Stimulated activated CD4-positive, alpha-beta T cell treated with anti-CD3 and anti-CD28 coated beads, Interleukin-1b, Interleukin-23, amount 100 ng/mL, for 1 hour (primary cell): ENCODE results near the gene EFCAB8.
"Not testable (repeated sequence)": the region's sequence is repeated elsewhere in the genome, so short reads cannot be mapped to it uniquely, and the experiment has no call there.

ENCODE experiments used
- DNase-seq, 2 donors: peaks; one replicate each; pipeline ENCODE4 v3.0.0-alpha.2; 2020; ENCODE audit warnings: low read depth in 2 of 2

Gene EFCAB8

DNA sequence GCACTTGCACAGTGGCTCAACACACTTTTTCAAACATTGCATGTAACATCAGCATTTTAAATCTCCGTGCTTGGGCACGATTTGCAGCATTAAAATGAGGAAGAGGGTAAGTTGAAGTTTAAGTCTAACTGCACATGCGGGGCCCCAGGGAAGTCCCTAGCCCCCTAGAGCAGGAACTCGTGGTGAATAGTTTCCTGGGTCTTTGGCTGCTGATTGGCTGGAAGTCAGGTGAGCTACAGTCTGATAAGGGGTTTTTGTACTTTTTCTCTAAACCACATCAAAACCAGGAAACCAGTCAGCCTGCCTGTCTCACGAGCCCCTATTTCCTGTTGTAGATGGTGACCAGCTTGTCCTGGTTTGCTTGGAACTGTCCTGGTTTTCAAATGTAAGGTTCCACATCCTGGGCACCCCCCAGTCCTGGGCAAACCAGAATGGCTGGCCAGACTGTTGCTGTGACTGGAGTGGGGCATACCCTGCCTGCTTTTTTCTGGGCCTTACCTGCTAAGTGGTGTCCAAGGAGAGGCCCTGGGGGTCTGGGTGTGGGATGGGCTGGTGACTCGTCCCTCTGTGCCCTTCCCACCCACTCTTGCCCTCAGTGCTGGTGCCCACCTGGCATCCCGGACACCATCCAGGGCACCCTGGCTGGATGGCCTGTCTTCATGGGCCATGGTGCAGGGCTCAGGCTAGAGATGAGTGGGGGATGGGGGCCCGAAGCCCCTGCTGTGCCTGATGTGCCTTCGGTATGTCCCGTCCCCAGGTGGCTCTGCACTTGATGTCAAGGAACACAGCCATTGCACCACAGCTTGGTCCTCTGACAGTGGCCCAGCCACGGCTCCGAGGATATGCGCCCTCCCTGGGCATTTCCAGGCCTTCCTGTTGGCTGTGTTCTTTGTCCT lies 113.7 kb downstream of the EFCAB8 start:
- peak; percentile 40 to 67 for DNase-seq

DNA sequence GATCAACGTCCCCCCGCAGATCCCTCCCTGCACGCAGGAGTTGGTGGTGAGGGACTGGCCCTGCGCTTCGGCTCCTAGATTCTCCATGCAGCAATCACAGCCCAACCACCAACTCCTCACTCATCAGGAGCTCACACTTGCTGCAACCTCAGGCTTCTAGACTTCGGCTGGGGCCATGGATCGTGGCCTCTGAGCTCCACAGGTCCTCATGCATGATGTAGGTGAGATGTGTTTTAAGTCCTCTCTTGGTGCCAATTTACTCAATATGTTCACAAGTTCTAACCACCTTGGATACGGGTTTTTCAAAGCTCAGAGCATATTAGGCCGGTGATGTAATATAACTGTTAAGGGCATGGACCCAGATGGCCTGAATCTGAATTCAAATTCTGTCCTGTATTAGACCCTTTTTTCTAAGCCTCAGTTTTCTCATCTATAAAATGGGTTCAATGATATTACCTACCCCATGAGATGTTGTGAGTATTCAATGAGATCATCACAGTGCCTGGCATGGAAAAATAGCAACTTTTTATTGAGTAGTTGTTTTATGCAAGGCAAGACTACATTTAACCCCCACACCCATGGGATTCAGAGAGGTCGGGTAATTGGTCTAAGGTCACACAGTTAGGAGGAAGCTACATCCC lies 114.5 kb downstream of the EFCAB8 start:
- no peak for DNase-seq

DNA sequence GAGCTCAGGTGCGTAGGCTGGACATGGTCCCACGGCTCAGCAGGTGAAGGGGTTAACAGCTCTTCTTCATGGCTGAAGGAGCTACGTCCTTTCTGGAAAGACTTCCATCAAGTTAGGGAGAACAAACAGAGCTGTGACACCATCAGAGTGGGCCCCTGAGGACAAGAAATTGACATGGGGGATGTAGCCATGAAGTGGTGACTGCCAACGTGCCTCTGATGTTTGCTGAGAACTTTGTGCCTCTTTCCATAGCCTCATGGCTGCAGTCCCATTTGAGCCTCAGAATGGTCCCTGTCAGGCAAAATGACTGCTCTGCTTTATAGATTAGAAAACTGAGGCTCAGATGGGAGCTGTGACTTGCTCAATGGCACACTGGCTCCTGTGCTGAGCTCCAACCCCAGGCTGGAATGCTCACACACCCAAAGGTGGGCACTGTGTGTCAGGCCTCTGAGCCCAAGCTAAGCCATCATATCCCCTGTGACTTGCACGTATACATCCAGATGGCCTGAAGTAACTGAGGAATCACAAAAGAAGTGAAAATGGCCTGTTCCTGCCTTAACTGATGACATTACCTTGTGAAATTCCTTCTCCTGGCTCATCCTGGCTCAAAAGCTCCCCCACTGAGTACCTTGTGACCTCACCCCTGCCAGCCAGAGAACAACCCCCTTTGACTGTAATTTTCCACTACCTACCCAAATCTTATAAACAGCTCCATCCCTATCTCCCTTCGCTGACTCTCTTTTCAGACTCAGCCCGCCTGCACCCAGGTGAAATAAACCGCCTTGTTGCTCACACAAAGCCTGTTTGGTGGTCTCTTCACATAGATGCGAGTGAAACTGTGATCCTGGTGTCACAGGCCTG lies 115.7 kb downstream of the EFCAB8 start:
- not testable (repeated sequence) for DNase-seq

DNA sequence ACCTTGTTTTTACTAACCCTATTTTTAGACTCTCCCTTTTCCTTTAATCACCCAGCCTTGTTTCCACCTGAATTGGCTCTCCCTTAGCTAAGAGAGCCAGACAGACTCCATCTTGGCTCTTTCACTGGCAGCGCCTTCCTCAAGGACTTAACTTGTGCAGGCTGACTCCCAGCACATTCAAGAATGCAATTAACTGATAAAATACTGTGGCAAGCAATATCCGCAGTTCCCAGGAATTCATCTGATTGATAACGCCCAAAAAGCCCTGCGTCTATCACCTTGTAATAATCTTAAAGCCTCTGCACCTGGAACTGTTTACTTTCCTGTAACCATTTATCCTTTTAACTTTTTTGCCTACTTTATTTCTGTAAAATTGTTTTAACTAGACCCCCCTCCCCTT lies 116.4 kb downstream of the EFCAB8 start:
- not testable (repeated sequence) for DNase-seq

DNA sequence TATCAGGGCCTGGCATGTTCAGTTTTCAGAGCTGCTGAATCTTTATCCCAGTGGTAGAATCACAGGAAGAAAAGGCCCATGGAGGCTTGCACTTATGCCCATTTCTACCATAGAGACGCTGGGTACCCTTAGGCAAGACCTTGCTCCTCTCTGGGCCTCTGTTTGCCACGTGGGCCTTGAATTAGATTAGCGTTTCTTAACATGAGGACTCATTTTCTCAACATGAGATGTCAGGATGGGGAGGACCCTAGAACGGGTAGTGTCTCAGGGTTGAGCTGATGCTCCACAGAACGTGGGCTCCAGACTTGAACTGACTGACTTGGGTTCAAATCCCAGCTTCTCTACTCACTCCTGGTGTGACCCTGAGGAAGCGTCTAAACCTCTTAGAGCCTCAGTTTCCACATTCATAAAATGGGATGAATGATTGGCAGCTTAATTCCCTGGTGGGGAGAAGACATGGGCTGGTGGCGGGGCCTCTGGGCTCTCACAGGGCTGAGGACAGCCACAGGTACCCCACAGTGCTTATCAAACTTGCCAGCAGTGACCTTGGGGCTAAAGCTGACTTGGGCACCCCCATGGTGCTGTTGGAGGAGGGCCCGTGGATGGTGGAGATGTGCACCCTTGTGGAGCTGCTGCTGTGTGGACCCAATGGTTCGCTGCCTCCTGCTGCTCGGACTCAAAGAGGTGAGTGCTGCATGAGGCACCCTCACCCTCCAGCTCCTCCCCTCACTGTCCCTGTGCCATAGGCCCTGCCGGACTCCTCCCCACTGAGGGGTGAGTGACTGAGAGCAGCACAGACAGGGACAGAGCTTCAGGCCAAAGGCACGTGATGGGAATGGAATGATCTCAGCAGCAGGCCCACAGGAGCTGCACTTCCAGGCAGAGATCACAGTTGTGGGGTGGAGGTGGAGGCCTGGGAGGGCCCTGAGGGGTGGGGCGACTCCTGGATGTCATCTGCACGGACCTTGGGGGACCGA lies 117.3 kb downstream of the EFCAB8 start:
- DNase-seq: no peak

DNA sequence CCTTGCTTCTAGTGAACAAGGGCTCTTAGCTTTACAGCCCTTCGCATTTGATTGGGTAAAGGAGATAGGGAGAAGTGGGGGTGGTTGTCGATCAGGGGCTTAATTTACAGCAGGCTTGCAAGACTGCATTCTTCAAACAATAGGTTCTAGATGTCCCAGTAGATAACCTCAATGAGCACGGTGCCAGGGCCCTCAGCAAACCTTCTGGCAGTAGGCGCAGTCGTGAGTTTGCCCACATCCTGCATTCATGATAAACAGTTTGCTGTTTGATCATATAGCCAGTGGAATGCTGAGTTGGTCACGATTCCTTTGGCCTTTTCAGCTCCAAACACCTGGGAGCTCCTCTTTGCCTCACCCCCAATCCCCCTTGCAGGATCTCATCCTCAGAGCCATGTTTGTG lies 118.0 kb downstream of the EFCAB8 start:
- no peak for DNase-seq

DNA sequence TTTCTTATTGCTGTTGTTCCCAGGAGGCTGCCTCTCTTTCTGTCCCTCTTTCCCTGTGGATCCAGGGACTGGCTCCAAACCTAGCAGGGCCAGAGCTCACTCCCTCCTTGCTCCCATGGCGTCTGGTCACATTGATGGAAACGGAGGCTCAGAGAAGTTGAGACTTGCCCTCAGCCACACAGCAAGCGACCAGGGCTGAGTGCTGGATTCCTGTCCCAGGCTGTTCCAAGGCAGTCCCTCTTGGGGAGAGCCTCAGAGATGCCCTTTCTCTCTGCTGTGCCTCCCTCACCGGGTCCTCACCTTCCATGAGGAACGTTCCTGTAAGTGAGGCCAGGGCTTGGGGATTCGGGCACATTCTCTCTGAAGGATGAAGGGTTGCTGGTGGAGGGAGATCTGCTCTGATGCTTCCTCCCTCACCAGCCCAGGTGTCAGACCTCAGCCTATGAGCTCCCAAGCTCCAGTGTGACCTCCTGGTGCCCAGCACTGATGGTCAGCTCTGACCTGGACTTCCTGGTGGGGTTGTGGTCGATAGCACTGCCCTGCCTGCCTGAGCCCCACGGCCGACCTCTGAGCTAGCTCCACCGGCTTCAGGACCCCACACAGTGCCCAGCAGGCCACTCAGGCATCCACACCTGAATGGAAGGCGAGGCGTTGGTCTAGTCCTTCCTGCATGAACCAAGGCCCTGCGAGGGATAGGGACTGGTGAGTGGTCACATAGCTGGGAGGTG lies 118.7 kb downstream of the EFCAB8 start:
- DNase-seq: no peak

DNA sequence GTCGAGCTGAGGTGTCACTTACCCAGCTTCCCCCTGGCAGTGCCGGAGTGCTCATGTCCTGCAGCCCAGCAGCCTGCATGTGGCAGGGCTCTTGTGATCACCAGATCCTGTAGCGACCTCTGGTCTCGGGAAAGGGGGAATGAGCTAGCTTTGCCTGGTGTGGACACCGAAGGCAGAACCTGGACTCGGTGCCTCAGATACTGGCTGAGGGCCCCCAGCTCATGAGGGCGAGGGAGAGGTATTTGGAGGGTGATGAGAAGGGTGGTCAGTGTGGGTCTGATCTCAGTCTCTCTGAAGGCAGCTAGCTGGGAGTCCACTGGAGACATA lies 119.2 kb downstream of the EFCAB8 start:
- no peak for DNase-seq

DNA sequence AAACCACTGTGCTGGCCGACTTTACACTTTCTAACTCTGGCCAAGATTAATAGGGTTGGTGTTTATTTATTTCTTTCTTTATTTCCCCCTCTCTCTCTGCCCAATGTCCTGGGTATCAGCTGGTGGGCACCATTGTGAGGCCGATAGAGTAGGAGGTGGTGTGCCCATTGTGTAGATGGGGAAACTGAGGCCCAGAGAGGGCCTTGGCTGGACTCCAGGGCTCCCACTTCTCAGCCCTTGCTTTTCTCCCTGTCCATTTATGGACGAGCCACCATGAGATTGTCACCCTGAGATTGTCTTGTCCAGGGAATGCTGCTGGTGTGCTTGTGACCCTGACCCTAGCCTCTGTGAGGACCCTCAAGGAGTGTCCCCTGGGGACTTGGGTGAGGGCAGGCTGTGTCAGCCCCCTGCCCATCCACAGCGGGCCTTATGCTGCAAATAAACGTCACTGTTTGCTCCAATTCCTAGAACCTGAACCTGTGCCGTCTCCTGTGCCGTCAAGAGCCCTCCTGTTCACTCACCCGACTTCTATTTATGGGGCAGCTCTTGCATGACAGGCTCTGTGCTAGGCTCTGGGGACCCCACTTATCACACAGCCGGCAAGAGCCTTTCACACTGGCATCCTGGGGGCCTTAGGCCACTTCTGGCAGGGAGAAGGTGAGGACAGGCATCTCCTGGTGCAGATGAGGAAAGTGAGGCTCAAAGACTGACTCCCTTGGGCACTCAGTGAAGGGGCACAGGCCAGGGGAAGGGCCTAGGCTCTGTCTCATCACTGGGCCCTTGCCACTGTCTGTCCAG lies 120.7 kb downstream of the EFCAB8 start:
- DNase-seq: no peak

DNA sequence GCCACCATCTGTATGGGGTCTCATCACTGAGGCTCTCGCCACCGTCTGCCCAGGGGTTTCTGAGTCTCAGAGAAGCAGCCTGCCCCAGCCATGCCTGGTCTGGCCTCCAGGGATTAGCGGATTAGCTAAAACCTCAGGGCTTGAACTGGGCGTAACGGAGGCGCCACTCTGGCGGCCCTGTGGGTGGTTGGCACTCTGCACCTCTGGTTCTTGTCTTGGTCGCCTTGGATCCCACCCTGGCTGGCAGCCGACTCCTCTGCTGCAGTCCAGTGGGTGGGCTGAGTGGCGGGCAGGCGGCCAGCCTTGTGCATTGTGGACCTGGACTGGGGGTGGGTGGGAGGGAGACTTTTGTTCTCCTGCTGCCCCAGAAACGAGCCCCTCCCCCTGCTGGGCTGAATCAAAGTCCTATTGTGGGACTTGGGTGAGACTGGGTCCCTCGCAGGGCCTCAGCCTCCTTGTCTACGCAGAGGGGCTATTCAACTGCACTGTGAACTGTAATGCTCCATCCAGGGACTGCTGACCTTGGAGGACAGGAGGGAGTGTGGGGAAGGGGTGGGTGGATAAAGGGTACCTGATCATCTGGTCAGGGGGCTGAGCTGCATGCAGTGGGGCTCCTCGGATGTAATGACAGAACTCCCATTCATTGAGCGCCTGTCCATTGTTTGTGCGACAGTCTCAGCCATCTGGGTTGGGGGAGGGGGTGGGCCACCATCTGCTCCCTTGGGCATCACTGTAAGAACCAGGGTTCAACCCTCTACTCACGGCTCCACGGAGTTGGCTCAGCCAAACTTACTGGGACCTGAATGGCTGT lies 121.6 kb downstream of the EFCAB8 start:
- DNase-seq: no peak

DNA sequence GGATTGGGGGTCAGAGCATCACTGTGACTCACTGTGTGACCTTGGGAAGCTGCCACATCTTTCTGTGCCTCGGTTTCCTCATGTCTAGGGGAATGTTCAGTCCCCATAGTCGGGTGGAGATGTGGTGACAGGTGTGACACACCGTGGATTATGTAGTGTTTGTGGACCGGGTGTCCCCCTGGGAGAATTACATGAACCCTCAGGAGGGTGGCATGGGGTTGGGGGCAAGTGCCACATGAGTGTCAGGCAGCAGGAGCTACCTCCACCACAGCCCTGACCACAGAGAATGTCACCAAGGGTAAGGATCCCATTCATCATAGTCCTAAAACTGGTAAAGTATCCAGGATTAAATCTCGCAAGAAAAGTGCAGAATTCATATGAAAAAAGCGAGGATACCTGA lies 122.3 kb downstream of the EFCAB8 start:
- no peak for DNase-seq

DNA sequence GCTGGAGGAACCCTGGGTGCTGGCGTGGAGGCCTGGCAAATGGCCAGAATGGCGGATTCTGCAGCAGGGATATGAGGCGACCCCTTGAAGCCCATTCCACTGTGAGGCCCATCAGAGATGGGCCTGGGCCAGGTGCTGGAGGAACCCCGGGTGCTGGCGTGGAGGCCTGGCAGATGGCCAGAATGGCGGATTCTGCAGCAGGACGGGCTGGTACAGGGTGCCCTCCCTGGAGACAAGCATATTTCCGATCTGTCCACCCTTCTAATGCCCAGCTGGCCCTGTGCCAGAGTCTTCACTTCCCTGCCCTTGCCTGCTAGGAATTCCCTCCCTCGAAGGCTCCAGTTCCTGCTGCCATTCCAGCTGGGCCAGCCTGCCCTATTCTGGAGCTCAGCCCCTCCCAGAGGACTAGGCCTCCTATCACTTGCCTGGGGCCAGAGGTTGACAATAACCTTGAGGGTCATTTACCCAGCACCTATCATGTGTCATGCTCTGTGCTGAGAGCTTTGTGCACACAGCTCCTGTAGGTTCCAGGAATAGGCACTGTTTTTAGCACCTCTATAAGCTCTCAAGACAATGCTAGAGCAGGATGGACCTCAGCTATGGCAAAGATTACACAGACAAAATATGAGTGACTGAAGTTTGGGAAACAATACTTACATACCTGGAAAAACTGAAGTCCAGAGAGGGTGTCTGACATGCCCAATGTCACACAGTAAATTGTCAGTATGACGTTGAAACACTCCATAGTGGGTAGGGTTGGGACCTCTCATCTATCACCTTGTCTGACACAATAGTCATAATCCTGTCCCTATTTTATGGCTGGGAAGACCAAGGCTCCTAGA lies 124.1 kb downstream of the EFCAB8 start:
- no peak for DNase-seq

DNA sequence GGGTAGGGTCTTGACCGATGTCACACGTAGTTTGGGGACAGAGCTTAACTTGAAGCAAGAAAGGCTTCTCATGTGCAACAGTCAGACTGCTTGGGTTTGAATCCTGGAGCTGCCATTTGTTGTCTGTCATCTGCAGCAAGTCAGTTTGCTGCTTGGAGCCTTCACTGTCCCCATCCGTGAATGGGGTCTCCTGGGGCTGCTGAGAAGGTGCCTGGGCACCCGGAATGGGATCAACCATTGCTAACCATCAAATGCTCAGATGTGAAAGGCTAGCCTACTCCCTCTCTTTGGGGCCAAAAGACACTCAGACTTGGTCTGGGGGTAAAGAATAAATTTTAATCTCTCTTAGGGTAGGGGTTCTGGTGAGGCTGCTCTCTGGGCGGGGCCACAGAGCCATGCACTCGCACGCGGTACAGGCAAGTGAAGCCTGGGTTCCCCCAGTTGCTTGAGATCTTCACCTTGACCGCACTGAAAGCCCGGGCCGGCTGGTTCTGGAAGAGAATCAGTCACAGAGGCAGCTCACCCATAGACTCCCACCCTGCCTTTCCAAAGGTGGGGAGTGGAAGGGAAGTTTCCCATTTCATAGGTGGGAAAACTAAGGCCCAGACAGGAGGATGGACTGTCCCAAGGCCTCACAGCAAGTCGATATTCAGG lies 124.9 kb downstream of the EFCAB8 start:
- DNase-seq: no peak

DNA sequence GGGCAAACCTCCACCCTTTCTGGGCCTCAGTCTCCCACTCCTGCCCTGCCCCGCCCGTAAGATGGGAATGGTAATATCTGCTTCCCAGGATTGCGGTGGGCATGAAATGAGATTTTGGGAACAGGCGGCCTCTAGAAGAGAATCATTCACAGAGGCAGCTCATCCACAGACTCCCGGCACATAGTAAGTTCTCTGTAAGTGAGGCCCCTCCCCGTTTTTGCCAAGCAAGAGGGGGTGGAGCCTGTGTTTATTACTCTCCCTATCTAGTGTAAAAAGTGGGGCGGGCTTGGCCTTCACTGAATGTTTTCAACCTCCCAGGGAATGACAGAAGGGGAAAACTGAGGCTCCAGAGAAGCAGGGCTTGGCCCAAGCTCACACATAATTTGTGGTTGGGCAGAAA lies 125.5 kb downstream of the EFCAB8 start:
- no peak for DNase-seq

DNA sequence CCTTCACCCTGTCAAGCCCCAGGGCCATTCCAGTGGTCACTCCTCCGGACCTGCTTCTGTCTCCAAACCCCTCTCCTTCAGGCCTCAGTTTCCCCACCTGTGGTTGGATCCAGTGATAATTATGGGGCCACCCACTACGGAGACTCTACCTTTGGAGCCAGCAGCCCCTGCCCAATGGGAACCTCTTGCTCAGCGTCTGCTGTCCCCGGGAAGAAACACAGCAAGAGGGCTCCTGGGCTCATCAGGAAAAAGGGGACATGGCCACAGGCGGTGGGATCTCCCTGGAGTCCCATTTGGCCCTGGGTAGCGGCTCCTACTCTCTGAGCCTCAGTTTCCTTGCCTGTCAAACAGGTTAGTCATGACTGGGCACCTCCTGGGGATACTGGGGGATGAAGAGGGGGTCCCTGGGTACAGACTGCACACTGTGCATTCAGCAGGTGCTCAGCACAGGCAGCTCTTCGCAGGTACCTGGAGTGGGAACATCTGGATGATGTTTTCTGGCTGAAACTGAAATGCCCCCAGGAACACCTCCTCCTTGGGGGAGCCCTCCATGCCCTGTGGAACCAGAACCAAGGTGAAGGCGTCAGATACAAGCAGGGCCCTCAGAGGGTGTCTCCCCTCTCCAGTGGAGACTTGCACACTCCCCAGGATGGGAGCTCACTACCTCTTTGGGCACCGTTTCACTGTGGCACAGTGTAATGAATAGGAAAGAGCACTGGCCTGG lies 126.1 kb downstream of the EFCAB8 start:
- DNase-seq: no peak

DNA sequence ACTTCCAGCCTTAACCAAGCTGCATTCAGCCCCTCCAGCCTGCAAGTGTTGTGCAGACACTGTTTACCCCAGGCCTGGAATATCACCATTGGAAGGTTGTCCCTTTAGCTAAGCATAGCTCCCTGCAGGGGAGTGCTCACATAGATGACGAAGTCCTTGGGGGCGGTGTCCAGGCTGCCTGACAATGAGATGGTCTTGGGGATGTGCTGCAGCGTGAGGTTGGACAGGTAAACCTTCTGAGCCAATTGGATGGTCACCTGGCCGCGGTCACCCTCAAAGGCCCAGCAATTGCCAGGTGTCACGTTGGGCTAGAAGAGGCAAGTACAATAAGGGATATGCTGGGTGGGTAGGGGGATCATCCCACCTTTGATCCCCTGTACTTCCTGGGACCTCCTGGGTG lies 126.9 kb downstream of the EFCAB8 start:
- DNase-seq: no peak
